GM12878 (cell line): ENCODE measurements around the gene ATG9A. TPM values are rescaled to one million over a fixed set of nuclear protein-coding genes. Genes with fewer than 3 reads are reported as not detected.

ENCODE experiments used
- ATAC-seq: fragments of 200-7000 bp; cut with Tn5 transposase; 3 replicates; pipeline ENCODE4 v1.9.1; 2020; ENCODE audit warnings: mild to moderate bottlenecking, moderate library complexity
- BruUV-seq: library from RNA; stranded (reverse); fragments of 400-500 nt; replicated peaks from 2 replicates; lab custom pipeline; 2021; lab: Mats Ljungman, UMichigan
- CTCF ChIA-PET: fragments of 300-600 bp; sonication (Branson Sonifier 250); formaldehyde crosslinking; extraction: SDS; loops from one replicate; lab custom pipeline; 2021; ENCODE audit warnings: inconsistent platforms; lab: Yijun Ruan, JAX
- POLR2A ChIA-PET: fragments of 350-600 bp; formaldehyde crosslinking; extraction: SDS; loops from one replicate; lab custom pipeline; 2021; ENCODE audit warnings: inconsistent platforms; lab: Charles Lee
- RAD21 ChIA-PET: fragments of 300-600 bp; sonication (Branson Sonifier 250); formaldehyde crosslinking; loops from one replicate; lab custom pipeline; 2023; ENCODE audit warnings: antibody characterized with exemption; ENCODE audit not compliant: unreplicated experiment; lab: Charles Lee
- SMC1A ChIA-PET: fragments of 300-600 bp; sonication (Branson Sonifier 250); formaldehyde crosslinking; loops from one replicate; lab custom pipeline; 2023; ENCODE audit not compliant: unreplicated experiment, uncharacterized antibody; lab: Charles Lee
- DNase-seq: peaks from one replicate; pipeline ENCODE4 v3.0.0-alpha.2; 2011; ENCODE audit warnings: low read depth, low spot score
- FAIRE-seq: peaks from 3 replicates; lab custom pipeline; 2011; peaks lifted over from hg19 to GRCh38; lab: Jason Lieb, UNC
- H2AFZ ChIP-seq: 2 replicates; pipeline ENCODE4 v1.6.0; 2011; ENCODE audit warnings: low read depth, low read length, control low read depth; ENCODE audit not compliant: control insufficient read depth
- H3K27ac ChIP-seq: 2 replicates; pipeline ENCODE4 v1.5.1; 2011; ENCODE audit warnings: control low read depth; ENCODE audit not compliant: control insufficient read depth, insufficient read depth
- H3K27me3 ChIP-seq, 2 experiments: replicated peaks in 1 of 2; 2 replicates each; pipeline versions ENCODE4 v1.6.0 to v1.6.1; 2011; ENCODE audit warnings: low read length in 1 of 2; ENCODE audit not compliant: control insufficient read depth in 2 of 2, insufficient read depth in 2 of 2
- H3K36me3 ChIP-seq, 2 experiments: 2 replicates each; pipeline ENCODE4 v1.5.1; 2011; ENCODE audit warnings: low read length in 1 of 2; ENCODE audit not compliant: control insufficient read depth in 2 of 2, insufficient read depth in 2 of 2
- H3K4me1 ChIP-seq: 2 replicates; pipeline ENCODE4 v1.6.1; 2011; ENCODE audit warnings: mild to moderate bottlenecking, low read length, moderate library complexity, mixed read lengths; ENCODE audit not compliant: control insufficient read depth, insufficient read depth
- H3K4me2 ChIP-seq: 2 replicates; pipeline ENCODE4 v1.6.0; 2011; ENCODE audit warnings: control low read depth; ENCODE audit not compliant: control insufficient read depth, insufficient read depth
- H3K4me3 ChIP-seq: fragments of 200-600 bp; sonication (generic); 2 replicates; pipeline ENCODE4 v1.5.1; 2016
- H3K79me2 ChIP-seq: 2 replicates; pipeline ENCODE4 v1.6.0; 2011; ENCODE audit warnings: low read length; ENCODE audit not compliant: control insufficient read depth, insufficient read depth
- H3K9ac ChIP-seq: 2 replicates; pipeline ENCODE4 v1.8.0; 2011; ENCODE audit warnings: low read length, control low read depth, mixed read lengths; ENCODE audit not compliant: control insufficient read depth, insufficient read depth
- H3K9me3 ChIP-seq: replicated peaks from 3 replicates; pipeline ENCODE4 v1.5.1; 2011; ENCODE audit warnings: mild to moderate bottlenecking, low read length; ENCODE audit not compliant: control insufficient read depth, insufficient read depth
- H4K20me1 ChIP-seq: 2 replicates; pipeline ENCODE4 v1.6.0; 2011; ENCODE audit not compliant: control insufficient read depth, insufficient read depth
- ATF2 ChIP-seq: IDR thresholded peaks from 2 replicates; pipeline ENCODE4 v1.6.1; 2012; ENCODE audit warnings: low read length, inconsistent platforms
- EZH2 ChIP-seq: IDR thresholded peaks from 2 replicates; pipeline ENCODE4 v1.6.1; 2012; ENCODE audit warnings: low read depth, mild to moderate bottlenecking, control low read depth, inconsistent platforms, low read length, borderline replicate concordance; ENCODE audit not compliant: control insufficient read depth
- HCFC1 ChIP-seq: fragments of 150-350 bp; IDR thresholded peaks from 2 replicates; pipeline ENCODE4 v1.6.1; 2014; ENCODE audit warnings: low read length
- HDGF ChIP-seq: fragments of 450-650 bp; IDR thresholded peaks from 2 replicates; pipeline ENCODE4 v1.6.1; 2016; ENCODE audit warnings: antibody characterized with exemption
- KDM1A ChIP-seq: fragments of 200-600 bp; sonication (generic); IDR thresholded peaks from 2 replicates; pipeline ENCODE4 v1.6.1; 2016; ENCODE audit warnings: borderline replicate concordance
- MTA2 ChIP-seq: fragments of 450-650 bp; IDR thresholded peaks from 2 replicates; pipeline ENCODE4 v1.6.1; 2016; ENCODE audit warnings: low read depth, mild to moderate bottlenecking, moderate library complexity
- NBN ChIP-seq: fragments of 450-650 bp; IDR thresholded peaks from 2 replicates; pipeline ENCODE4 v1.6.1; 2016
- POLR2AphosphoS5 ChIP-seq: IDR thresholded peaks from 2 replicates; pipeline ENCODE4 v1.6.1; 2011; ENCODE audit warnings: mild to moderate bottlenecking, low read length, inconsistent platforms
- PRDM15 ChIP-seq: fragments of 450-650 bp; formaldehyde crosslinking; IDR thresholded peaks from 2 replicates; pipeline ENCODE4 v1.4.0; 2020; ENCODE audit warnings: mild to moderate bottlenecking, moderate library complexity
- RB1 ChIP-seq: fragments of 450-650 bp; formaldehyde crosslinking; IDR thresholded peaks from 2 replicates; pipeline ENCODE4 v1.6.1; 2017; ENCODE audit warnings: mild to moderate bottlenecking, borderline replicate concordance
- RELB ChIP-seq: fragments of 450-650 bp; IDR thresholded peaks from 2 replicates; pipeline ENCODE4 v1.6.1; 2017; ENCODE audit warnings: low read depth, mild to moderate bottlenecking, moderate library complexity
- SMAD5 ChIP-seq: IDR thresholded peaks from 2 replicates; pipeline ENCODE4 v1.6.1; 2016; ENCODE audit warnings: antibody characterized with exemption, low read depth
- SP1 ChIP-seq: IDR thresholded peaks from one replicate; pipeline ENCODE4 v1.6.1; 2011; ENCODE audit warnings: low read depth, low read length
- STAT3 ChIP-seq: IDR thresholded peaks from 2 replicates; pipeline ENCODE4 v1.6.1; 2011; ENCODE audit warnings: low read depth, low read length, improper control_type of control experiment
- TARDBP ChIP-seq: IDR thresholded peaks from 2 replicates; pipeline ENCODE4 v1.6.1; 2016; ENCODE audit warnings: borderline replicate concordance
- ZNF622 ChIP-seq: fragments of 450-650 bp; IDR thresholded peaks from 2 replicates; pipeline ENCODE4 v1.6.1; 2017; ENCODE audit warnings: mild to moderate bottlenecking, inconsistent platforms
- WGBS: methylation state at CpG from one replicate; pipeline ENCODE4 v1.1.6; 2016; ENCODE audit warnings: low lambda C conversion rate; ENCODE audit not compliant: insufficient replicate concordance, insufficient coverage; ENCODE audit errors: missing lambda C conversion rate; 5-methylcytosine and 5-hydroxymethylcytosine counted together
- in situ Hi-C: fragments of 300-500 bp; cut with MboI; formaldehyde crosslinking; loops from 9 replicates; pipeline ENCODE4 v1.14.3; 2018; ENCODE audit warnings: mixed read lengths
- intact Hi-C: fragments of 100-400 bp; cut with micrococcal nuclease; formaldehyde crosslinking; loops from one replicate; pipeline ENCODE4 v1.14.2; 2022; ENCODE audit not compliant: unreplicated experiment
- polyA plus RNA-seq, 11 experiments: library from polyadenylated mRNA; depleted of rRNA in 4 of 11; unstranded in 6 of 11; stranded (reverse) in 5 of 11; fragments of >200 nt; fragmentation: Nextera tagmentation in 4 of 11; fragmentation: Illumina TruSeq in 1 of 11; extraction: Ambion mirVana in 4 of 11; extraction: Trizol in 1 of 11; gene quantifications; 1 replicate in 1 of 11; 2 replicates in 10 of 11; pipeline versions ENCODE4 v1.2.1 to v1.2.3, GENCODE V29; 2011 to 2016; ENCODE audit warnings: inconsistent platforms in 2 of 11, missing spikeins in 2 of 11, low read depth in 1 of 11
- total RNA-seq, 4 experiments: library from RNA; depleted of rRNA in 3 of 4; stranded (reverse); fragments of >200 nt in 3 of 4; fragmentation: Illumina TruSeq in 1 of 4; extraction: Trizol in 1 of 4; gene quantifications; 2 replicates each; pipeline versions ENCODE4 v1.2.1 to v1.2.3, GENCODE V29; 2013 to 2021

The ATG9A gene
- total and polyA plus RNA-seq, 10 of the 15 experiments (the other 5 are each of a cell fraction or from before 2014, with no cell fraction given): 0.16 to 37.5 (median 14.6) TPM; not detected in 1

- Histone ChIP-seq H3K27ac (no peak overlapping the region), H3K9ac (no peak overlapping the region), H2AFZ (no peak overlapping the region), H3K27me3 (no peaks in the 10 kb centered on the region), H3K4me3 (no peak overlapping the region), H3K9me3 (no peaks in the 10 kb centered on the region), H3K79me2 (peaks cover 25% of the 10 kb centered on the region), H3K36me3 (peaks cover 4 to 9% of the 10 kb centered on the region in 2 experiments), H3K4me2 (no peak overlapping the region), H3K4me1 (peaks cover 4% of the 10 kb centered on the region), H4K20me1 (no peaks in the 10 kb centered on the region)
- intact Hi-C loops (no loop called here), in situ Hi-C loops (loop anchor here (5.0 kb wide), 1 partner anchor 33 kb away; the partner anchor contains the start of gene ZFAND2B)
- TF ChIP-seq POLR2AphosphoS5 (no peak), ZNF622 (no peak), ATF2 (no peak), STAT3 (no peak), HCFC1 (no peak), RELB (no peak), NBN (no peak), KDM1A (no peak), RB1 (no peak), MTA2 (no peak), PRDM15 (CRISPR knock-in tag) (no peak), TARDBP (no peak), EZH2 (no peak), SP1 (no peak), HDGF (no peak), SMAD5 (no peak)
- RAD21 ChIA-PET: interaction anchor here (1.0 to 1.4 kb wide), 2 partner anchors 32 to 35 kb away, joined by 3 to 4 read pairs; partner anchors contain the start of gene ZFAND2B
- 97% methylated on average over 3 of the region's 3 CpGs for WGBS
- BruUV-seq: no TSS peak
- FAIRE-seq (no peak), ATAC-seq (no peak), DNase-seq (no peak)
- CTCF ChIA-PET: interaction anchor here (1.0 to 5.6 kb wide), 12 partner anchors 10 to 124 kb away, joined by 3 to 52 read pairs (median 6); partner anchors contain the start of genes DNAJB2, TUBA4A and ZFAND2B
- SMC1A ChIA-PET: interaction anchor here (0.7 to 1.6 kb wide), 4 partner anchors 17 to 121 kb away, joined by 3 to 6 read pairs (median 4); partner anchors contain the start of genes DNAJB2, GLB1L and STK16
- POLR2A ChIA-PET: interaction anchor here (1.2 to 5.0 kb wide), 3 partner anchors 33 to 105 kb away, joined by 4 to 47 read pairs (median 34); partner anchors contain the start of genes ANKZF1, ATG9A, DNAJB2 and ZFAND2B
These were observed 55.3 kb downstream of the ATG9A start for GRCh38 chr2:219174146-219174545.
